Measurements from ENCODE around the gene GPR171. TPM values are rescaled to one million over a fixed set of nuclear protein-coding genes. Genes with fewer than 3 reads are reported as not detected.

The GPR171 gene
- total and polyA plus RNA-seq, 2 of the 13 experiments (the other 11 are each of a cell fraction or from before 2014, with no cell fraction given), result not detected

GRCh38 chr3:151154566-151154965 is 48.5 kb downstream of the GPR171 start:
- no peak overlapping the region for H3K4me2 ChIP-seq (ENCODE audit: low read depth, low read length)
- H4K20me1 ChIP-seq (ENCODE audit: insufficient read depth, low read length), result no peaks in the 10 kb centered on the region
- no peak overlapping the region for H3K9ac ChIP-seq (ENCODE audit: insufficient read depth, low read depth, low read length)
- H3K79me2 ChIP-seq (ENCODE audit: insufficient read depth, low read length), result no peaks in the 10 kb centered on the region
- no TSS peak for BruUV-seq (replicated peaks)
- H3K27me3 ChIP-seq (ENCODE audit: control insufficient read depth in 1 of 2, insufficient read depth in 2 of 2, low read length in 2 of 2), result 0 out of 5 replicates have a peak, but pooled peaks cover 0 to 1% of the 10 kb centered on the region in 2 experiments
- no peaks in the 10 kb centered on the region for H3K9me3 ChIP-seq (ENCODE audit: low read length)
- 57% methylated on average over 6 of the region's 6 CpGs for WGBS (ENCODE audit: low lambda C conversion rate)
- ChIA-PET POLR2A (no interaction called here), CTCF (ENCODE audit: low intra/inter-chr PET ratio, low total read pairs) (no interaction called here)
- no peak for ATAC-seq
- no peak for TF ChIP-seq RAD51 (IDR thresholded peaks at IDR 0.05; ENCODE audit: borderline replicate concordance)
- TF ChIP-seq ATF4 (CRISPR knock-in tag; IDR thresholded peaks at IDR 0.05), result no peak
- intact Hi-C loops (cut with micrococcal nuclease; ENCODE audit: unreplicated experiment), result no loop called here
- no peak for FAIRE-seq
- H3K4me1 ChIP-seq (ENCODE audit: insufficient read depth, low read length), result peaks cover 8% of the 10 kb centered on the region
- H3K4me3 ChIP-seq (replicated peaks in 1 of 3; ENCODE audit: insufficient read depth in 1 of 3, low read depth in 2 of 3, low read length in 3 of 3), result no peak overlapping the region
- H2AFZ ChIP-seq (ENCODE audit: low read length), result no peak overlapping the region
- H3K27ac ChIP-seq (ENCODE audit: extremely low read length, insufficient read depth, low read length), result no peak overlapping the region
- no peaks in the 10 kb centered on the region for H3K36me3 ChIP-seq (replicated peaks in 1 of 2; ENCODE audit: control insufficient read depth in 1 of 2, insufficient read depth in 2 of 2, low read length in 2 of 2)
- no peak for DNase-seq (ENCODE audit: low spot score)
- in situ Hi-C loops (cut with HindIII; ENCODE audit: extremely low pct_ligation_motif_present, low pct_unique_long_range_greater_than_20kb), result no loop called here

GRCh38 chr3:151152455-151153079 is 50.4 kb downstream of the GPR171 start:
- CTCF ChIA-PET (ENCODE audit: low intra/inter-chr PET ratio, low total read pairs), result no interaction called here
- H3K79me2 ChIP-seq (ENCODE audit: insufficient read depth, low read length), result no peaks in the 10 kb centered on the region
- no peak overlapping the region for H3K27ac ChIP-seq (ENCODE audit: extremely low read length, insufficient read depth, low read length)
- H3K4me1 ChIP-seq (ENCODE audit: insufficient read depth, low read length), result peaks cover 8% of the 10 kb centered on the region
- no peak overlapping the region for H3K4me3 ChIP-seq (replicated peaks in 1 of 3; ENCODE audit: insufficient read depth in 1 of 3, low read depth in 2 of 3, low read length in 3 of 3)
- TF ChIP-seq POLR2AphosphoS5 (IDR thresholded peaks at IDR 0.05; ENCODE audit: low read depth, low read length) (no peak), ZNF776 (CRISPR knock-in tag; IDR thresholded peaks at IDR 0.05) (no peak), ZNF282 (IDR thresholded peaks at IDR 0.05; ENCODE audit: partially characterized antibody) (no peak), U2AF2 (IDR thresholded peaks at IDR 0.05; ENCODE audit: low read depth, low read length) (no peak), GATAD1 (CRISPR knock-in tag; IDR thresholded peaks at IDR 0.05) (no peak), HNF4A (CRISPR knock-in tag; IDR thresholded peaks at IDR 0.05) (peak; percentile 64; the same call in 1 of the 2 replicates), CEBPB (IDR thresholded peaks at IDR 0.05; ENCODE audit: borderline replicate concordance, low read depth, low read length) (peak; percentile 5; the same call in 1 of the 2 replicates), ZBTB33 (CRISPR knock-in tag; IDR thresholded peaks at IDR 0.05) (peak; percentile 58; the same call in 1 of the 2 replicates), ZNF3 (CRISPR knock-in tag; IDR thresholded peaks at IDR 0.05) (no peak), TERF1 (CRISPR knock-in tag; IDR thresholded peaks at IDR 0.05) (no peak), GFI1 (CRISPR knock-in tag; IDR thresholded peaks at IDR 0.05; ENCODE audit: borderline replicate concordance) (peak; percentile 35; the same call in 1 of the 2 replicates)
- no peak overlapping the region for H3K4me2 ChIP-seq (ENCODE audit: low read depth, low read length)
- POLR2A ChIA-PET, result no interaction called here
- no peaks in the 10 kb centered on the region for H3K36me3 ChIP-seq (replicated peaks in 1 of 2; ENCODE audit: control insufficient read depth in 1 of 2, insufficient read depth in 2 of 2, low read length in 2 of 2)
- in situ Hi-C loops (cut with HindIII; ENCODE audit: extremely low pct_ligation_motif_present, low pct_unique_long_range_greater_than_20kb), result no loop called here
- no peak overlapping the region for H3K9ac ChIP-seq (ENCODE audit: insufficient read depth, low read depth, low read length)
- intact Hi-C loops (cut with micrococcal nuclease; ENCODE audit: unreplicated experiment), result no loop called here
- no peaks in the 10 kb centered on the region for H4K20me1 ChIP-seq (ENCODE audit: insufficient read depth, low read length)
- ATAC-seq (peak; percentile 48), DNase-seq (ENCODE audit: low spot score) (no peak), FAIRE-seq (no peak)
- H3K27me3 ChIP-seq (ENCODE audit: control insufficient read depth in 1 of 2, insufficient read depth in 2 of 2, low read length in 2 of 2), result 0 out of 5 replicates have a peak, but pooled peaks cover 0 to 1% of the 10 kb centered on the region in 2 experiments
- no peaks in the 10 kb centered on the region for H3K9me3 ChIP-seq (ENCODE audit: low read length)
- WGBS (ENCODE audit: low lambda C conversion rate), result 36% methylated on average over 4 of the region's 4 CpGs
- no peak overlapping the region for H2AFZ ChIP-seq (ENCODE audit: low read length)
- BruUV-seq (replicated peaks), result no TSS peak

Measured in HepG2 (cell line).